Panc1 (cell line): ENCODE data around the gene LRRC46.

Experiments
- POLR2AphosphoS5 ChIP-seq: IDR thresholded peaks from 2 replicates; pipeline ENCODE4 v1.6.1; 2012; ENCODE audit warnings: mild to moderate bottlenecking, low read depth, low read length, moderate library complexity
- SIN3A ChIP-seq: IDR thresholded peaks from 2 replicates; pipeline ENCODE4 v1.6.1; 2012; ENCODE audit warnings: low read depth, mild to moderate bottlenecking, low read length, moderate library complexity, borderline replicate concordance; ENCODE audit not compliant: insufficient read depth
- TCF7L2 ChIP-seq: IDR thresholded peaks from 2 replicates; pipeline ENCODE4 v1.6.1; 2011; ENCODE audit warnings: mild to moderate bottlenecking, low read depth, low read length, inconsistent platforms
- TF ChIP-seq, protein P1 (sequence below): fragments of 450-650 bp; IDR thresholded peaks from 2 replicates; pipeline ENCODE4 v1.5.1; 2017; ENCODE audit warnings: mild to moderate bottlenecking
- TF ChIP-seq, protein P2 (sequence below), 2 experiments: IDR thresholded peaks; 2 replicates each; pipeline ENCODE4 v1.6.1; 2011 to 2012; ENCODE audit warnings: low read depth in 2 of 2, control low read depth in 1 of 2, low read length in 1 of 2, mild to moderate bottlenecking in 1 of 2, moderate library complexity in 1 of 2; ENCODE audit not compliant: insufficient read depth in 1 of 2

DNA sequence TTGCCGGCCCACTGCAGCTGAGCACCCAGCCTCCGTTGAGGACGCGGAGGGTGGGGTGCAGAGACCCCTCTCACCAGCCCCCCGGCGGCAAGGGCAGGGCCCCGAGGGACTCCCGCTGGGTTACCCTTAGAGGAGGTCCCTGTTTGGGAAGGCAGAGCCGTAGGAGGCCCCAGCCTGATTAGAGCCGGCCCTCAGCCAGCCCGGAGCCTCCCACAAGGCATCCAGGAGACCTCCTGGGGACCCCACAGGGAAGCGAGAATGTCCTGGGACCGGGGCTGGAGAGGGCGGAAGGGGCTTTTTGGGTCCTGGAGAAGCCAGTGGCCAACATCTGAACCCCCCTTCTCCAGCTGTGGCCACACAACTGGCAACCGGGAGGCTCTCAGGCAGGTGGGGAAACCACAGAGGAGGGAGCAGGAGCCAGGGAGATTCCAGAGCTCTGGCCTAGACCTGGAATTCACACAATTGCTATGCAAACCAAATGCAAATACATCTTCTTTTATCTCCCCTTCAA is 41.2 kb downstream of the LRRC46 start:
- TF ChIP-seq, protein P1, sequence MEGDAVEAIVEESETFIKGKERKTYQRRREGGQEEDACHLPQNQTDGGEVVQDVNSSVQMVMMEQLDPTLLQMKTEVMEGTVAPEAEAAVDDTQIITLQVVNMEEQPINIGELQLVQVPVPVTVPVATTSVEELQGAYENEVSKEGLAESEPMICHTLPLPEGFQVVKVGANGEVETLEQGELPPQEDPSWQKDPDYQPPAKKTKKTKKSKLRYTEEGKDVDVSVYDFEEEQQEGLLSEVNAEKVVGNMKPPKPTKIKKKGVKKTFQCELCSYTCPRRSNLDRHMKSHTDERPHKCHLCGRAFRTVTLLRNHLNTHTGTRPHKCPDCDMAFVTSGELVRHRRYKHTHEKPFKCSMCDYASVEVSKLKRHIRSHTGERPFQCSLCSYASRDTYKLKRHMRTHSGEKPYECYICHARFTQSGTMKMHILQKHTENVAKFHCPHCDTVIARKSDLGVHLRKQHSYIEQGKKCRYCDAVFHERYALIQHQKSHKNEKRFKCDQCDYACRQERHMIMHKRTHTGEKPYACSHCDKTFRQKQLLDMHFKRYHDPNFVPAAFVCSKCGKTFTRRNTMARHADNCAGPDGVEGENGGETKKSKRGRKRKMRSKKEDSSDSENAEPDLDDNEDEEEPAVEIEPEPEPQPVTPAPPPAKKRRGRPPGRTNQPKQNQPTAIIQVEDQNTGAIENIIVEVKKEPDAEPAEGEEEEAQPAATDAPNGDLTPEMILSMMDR = no peak
- TF ChIP-seq, protein P2, sequence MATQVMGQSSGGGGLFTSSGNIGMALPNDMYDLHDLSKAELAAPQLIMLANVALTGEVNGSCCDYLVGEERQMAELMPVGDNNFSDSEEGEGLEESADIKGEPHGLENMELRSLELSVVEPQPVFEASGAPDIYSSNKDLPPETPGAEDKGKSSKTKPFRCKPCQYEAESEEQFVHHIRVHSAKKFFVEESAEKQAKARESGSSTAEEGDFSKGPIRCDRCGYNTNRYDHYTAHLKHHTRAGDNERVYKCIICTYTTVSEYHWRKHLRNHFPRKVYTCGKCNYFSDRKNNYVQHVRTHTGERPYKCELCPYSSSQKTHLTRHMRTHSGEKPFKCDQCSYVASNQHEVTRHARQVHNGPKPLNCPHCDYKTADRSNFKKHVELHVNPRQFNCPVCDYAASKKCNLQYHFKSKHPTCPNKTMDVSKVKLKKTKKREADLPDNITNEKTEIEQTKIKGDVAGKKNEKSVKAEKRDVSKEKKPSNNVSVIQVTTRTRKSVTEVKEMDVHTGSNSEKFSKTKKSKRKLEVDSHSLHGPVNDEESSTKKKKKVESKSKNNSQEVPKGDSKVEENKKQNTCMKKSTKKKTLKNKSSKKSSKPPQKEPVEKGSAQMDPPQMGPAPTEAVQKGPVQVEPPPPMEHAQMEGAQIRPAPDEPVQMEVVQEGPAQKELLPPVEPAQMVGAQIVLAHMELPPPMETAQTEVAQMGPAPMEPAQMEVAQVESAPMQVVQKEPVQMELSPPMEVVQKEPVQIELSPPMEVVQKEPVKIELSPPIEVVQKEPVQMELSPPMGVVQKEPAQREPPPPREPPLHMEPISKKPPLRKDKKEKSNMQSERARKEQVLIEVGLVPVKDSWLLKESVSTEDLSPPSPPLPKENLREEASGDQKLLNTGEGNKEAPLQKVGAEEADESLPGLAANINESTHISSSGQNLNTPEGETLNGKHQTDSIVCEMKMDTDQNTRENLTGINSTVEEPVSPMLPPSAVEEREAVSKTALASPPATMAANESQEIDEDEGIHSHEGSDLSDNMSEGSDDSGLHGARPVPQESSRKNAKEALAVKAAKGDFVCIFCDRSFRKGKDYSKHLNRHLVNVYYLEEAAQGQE (IDR thresholded peaks at IDR 0.05; ENCODE audit: insufficient read depth in 1 of 2, low read depth in 2 of 2, low read length in 1 of 2) = no peak
- TF ChIP-seq POLR2AphosphoS5 (no peak), TCF7L2 (no peak), SIN3A (no peak)
